ENCODE measurements around the gene PTPRN2. TPM values are rescaled to one million over a fixed set of nuclear protein-coding genes. Genes with fewer than 3 reads are reported as not detected.
A peak's percentile ranks its signal among the peaks of the same experiment; 100 is the strongest.

PTPRN2 gene
- total RNA-seq, 4 donors from 2014 or later, result 6.6 to 10.7 (median 8.2) TPM

GRCh38 chr7:158284121-158284520 lies 303.5 kb downstream of the PTPRN2 start:
- Histone ChIP-seq H3K27me3 (no peaks in the 10 kb centered on the region), H3K36me3 (no peaks in the 10 kb centered on the region), H3K4me3 (no peak overlapping the region), H3K27ac (peak overlapping the region; percentile 19 to 82 (median 59)), H3K9me3 (peaks cover 0 to 66% (median under 1%) of the 10 kb centered on the region in 4 donors), H3K4me1 (no peaks in the 10 kb centered on the region)
- DNase-seq (ENCODE audit: low spot score in 2 of 2), result peak in 1 of 2 donors; percentile 11
- no peak for TF ChIP-seq POLR2A (IDR thresholded peaks at IDR 0.05)
- TF ChIP-seq, protein P1, sequence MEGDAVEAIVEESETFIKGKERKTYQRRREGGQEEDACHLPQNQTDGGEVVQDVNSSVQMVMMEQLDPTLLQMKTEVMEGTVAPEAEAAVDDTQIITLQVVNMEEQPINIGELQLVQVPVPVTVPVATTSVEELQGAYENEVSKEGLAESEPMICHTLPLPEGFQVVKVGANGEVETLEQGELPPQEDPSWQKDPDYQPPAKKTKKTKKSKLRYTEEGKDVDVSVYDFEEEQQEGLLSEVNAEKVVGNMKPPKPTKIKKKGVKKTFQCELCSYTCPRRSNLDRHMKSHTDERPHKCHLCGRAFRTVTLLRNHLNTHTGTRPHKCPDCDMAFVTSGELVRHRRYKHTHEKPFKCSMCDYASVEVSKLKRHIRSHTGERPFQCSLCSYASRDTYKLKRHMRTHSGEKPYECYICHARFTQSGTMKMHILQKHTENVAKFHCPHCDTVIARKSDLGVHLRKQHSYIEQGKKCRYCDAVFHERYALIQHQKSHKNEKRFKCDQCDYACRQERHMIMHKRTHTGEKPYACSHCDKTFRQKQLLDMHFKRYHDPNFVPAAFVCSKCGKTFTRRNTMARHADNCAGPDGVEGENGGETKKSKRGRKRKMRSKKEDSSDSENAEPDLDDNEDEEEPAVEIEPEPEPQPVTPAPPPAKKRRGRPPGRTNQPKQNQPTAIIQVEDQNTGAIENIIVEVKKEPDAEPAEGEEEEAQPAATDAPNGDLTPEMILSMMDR (IDR thresholded peaks at IDR 0.05), result no peak
- no peak for TF ChIP-seq EP300 (IDR thresholded peaks at IDR 0.05)
- WGBS, 2 donors, result 56 to 84% methylated on average over 4 to 5 of the region's 6 CpGs

DNA sequence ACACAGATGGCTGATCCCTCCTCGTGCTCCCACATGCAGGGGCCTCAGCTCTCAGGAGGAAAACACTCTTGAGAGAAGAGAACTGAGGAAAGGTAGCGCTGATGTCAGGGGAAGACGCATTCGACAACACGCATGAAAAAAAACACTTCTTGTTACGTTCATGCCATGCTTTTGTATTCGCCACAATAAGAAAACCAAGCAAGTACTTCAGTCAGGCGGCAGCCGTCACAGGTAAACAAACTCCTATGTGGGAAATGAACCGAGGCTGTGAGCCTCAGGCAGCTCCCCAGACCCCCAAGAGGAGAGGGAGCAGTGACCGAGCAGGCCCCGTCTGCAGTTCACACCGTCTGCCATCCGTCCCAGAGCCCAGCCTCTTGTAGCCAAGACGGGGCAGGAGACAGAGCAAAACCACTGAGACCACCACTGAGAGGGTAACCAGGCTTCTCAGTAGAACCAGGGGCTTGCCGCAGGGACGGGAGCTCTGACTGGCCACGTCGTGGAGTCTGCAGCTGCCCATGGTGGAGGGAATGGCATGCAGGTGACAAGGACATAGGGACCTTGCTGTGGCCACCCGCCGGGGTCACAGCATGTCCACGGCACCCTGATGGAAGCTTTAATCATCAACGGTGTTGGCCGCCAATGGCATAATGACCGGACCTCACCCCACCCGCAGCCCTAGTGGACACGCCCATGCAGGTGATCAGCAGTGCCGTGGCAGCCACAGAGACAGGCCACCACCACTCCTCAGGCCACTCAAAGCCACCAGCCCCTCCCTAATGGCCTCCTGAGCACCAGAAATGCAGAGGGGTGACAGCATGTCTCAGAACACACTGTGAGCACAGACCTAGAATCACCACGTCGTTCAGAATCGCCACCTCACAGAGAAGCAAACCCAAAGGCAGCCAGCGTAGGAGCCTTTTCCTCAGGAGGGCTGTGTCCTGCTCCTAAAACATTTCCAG lies 304.3 kb downstream of the PTPRN2 start:
- no peaks in the 10 kb centered on the region for H3K36me3 ChIP-seq
- no peaks in the 10 kb centered on the region for H3K4me1 ChIP-seq
- peak in 1 of 2 donors; percentile 8 for DNase-seq (ENCODE audit: low spot score in 2 of 2)
- H3K9me3 ChIP-seq, result peaks cover 0 to 57% (median 0%) of the 10 kb centered on the region in 4 donors
- TF ChIP-seq, protein P1 (IDR thresholded peaks at IDR 0.05), result no peak
- no peak overlapping the region for H3K4me3 ChIP-seq
- WGBS, 2 donors, result 84 to 87% methylated on average over 29 to 32 of the region's 32 CpGs
- no peaks in the 10 kb centered on the region for H3K27me3 ChIP-seq
- peak overlapping the region; percentile 19 to 82 (median 63) for H3K27ac ChIP-seq

DNA sequence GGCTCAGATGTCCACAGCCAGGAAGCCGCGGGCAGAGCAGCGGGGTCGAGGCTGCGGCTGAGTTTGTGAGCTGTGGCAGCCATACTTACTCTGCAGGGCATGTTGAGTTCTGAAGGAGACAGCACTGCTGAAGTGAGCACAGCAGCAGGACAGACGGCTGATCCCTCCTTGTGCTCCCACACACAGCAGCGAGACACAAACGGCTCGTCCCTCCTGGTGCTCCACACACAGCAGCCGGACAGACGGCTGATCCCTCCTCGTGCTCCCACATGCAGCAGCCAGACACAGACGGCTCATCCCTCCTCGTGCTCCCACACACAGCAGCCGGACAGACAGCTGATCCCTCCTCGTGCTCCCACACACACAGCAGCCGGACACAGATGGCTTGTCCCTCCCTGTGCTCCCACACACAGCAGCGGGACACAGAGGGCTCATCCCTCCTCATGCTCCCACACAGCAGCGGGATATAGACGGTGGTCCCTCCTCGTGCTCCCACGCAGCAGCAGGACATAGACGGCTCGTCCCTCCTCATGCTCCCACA lies 305.1 kb downstream of the PTPRN2 start:
- Histone ChIP-seq H3K9me3 (peaks cover 0 to 50% (median 0%) of the 10 kb centered on the region in 4 donors), H3K27ac (peak overlapping the region; percentile 19 to 82 (median 63)), H3K4me1 (no peaks in the 10 kb centered on the region), H3K36me3 (no peaks in the 10 kb centered on the region), H3K4me3 (no peak overlapping the region), H3K27me3 (no peaks in the 10 kb centered on the region)
- no peak for TF ChIP-seq POLR2A (IDR thresholded peaks at IDR 0.05)
- TF ChIP-seq, protein P1 (IDR thresholded peaks at IDR 0.05), result no peak
- peak in 1 of 2 donors; percentile 47 for TF ChIP-seq EP300 (IDR thresholded peaks at IDR 0.05)
- DNase-seq (ENCODE audit: low spot score in 2 of 2), result peak in 1 of 2 donors; percentile 10
- 64 to 77% methylated on average over 23 to 24 of the region's 24 CpGs for whole genome bisulfite sequencing, 2 donors

DNA sequence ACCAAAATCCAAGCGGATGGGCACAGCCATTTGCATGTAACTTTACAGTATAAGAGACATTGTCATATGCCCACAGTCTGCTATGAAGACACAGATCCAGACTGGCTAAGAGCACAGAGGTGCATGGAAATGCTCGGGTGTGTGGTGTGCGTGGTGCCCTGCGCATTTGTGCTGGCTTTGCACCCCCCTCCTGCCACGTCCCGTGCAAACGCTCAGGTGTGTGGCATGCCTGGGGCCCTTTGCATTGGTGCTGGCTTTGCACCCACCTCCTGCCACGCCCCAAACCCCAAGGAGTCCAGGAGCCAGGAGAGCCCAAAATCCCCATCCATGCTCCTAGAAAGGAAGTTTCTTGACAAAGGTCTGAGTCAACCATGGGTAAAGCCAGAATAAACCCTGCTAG lies 306.2 kb downstream of the PTPRN2 start:
- TF ChIP-seq POLR2A (IDR thresholded peaks at IDR 0.05) (no peak), EP300 (IDR thresholded peaks at IDR 0.05) (no peak)
- TF ChIP-seq, protein P1 (IDR thresholded peaks at IDR 0.05), result no peak
- peak overlapping the region in 1 of 4 donors; percentile 82 for H3K27ac ChIP-seq
- H3K36me3 ChIP-seq, result no peaks in the 10 kb centered on the region
- H3K4me1 ChIP-seq, result no peaks in the 10 kb centered on the region
- WGBS, 2 donors, result 84 to 87% methylated on average over 8 of the region's 8 CpGs
- DNase-seq (ENCODE audit: low spot score in 2 of 2), result peak in 1 of 2 donors; percentile 4
- no peak overlapping the region for H3K4me3 ChIP-seq
- no peaks in the 10 kb centered on the region for H3K27me3 ChIP-seq
- H3K9me3 ChIP-seq, result peaks cover 0 to 39% (median 0%) of the 10 kb centered on the region in 4 donors
